T-cell (primary cell): ENCODE data around the gene PARD3. TPM values are rescaled to one million over a fixed set of nuclear protein-coding genes. Genes with fewer than 3 reads are reported as not detected.

Experiments used
- ATAC-seq, 4 experiments: fragments of 200-7000 bp in 3 of 4; fragments of 150-1000 bp in 1 of 4; cut with Tn5 transposase; replicated peaks in 1 of 4; 1 replicate in 3 of 4; 2 replicates in 1 of 4; pipeline ENCODE4 v1.10.0; 2021; ENCODE audit warnings: moderate library complexity in 3 of 4, mild to moderate bottlenecking in 2 of 4, moderate number of reproducible peaks in 1 of 4
- CTCF ChIA-PET, 2 donors: fragments of 300-600 bp; sonication (Branson Sonifier 250); formaldehyde crosslinking; loops; one replicate each; lab custom pipeline; 2022; ENCODE audit warnings: antibody characterized with exemption in 2 of 2; lab: Charles Lee
- POLR2A ChIA-PET, 2 donors: fragments of 300-600 bp; sonication (Branson Sonifier 250); formaldehyde crosslinking; loops; one replicate each; lab custom pipeline; 2022; ENCODE audit warnings: antibody characterized with exemption in 2 of 2; lab: Charles Lee
- DNase-seq, 35 experiments: peaks; one replicate each; pipeline versions ENCODE4 v3.0.0 to v3.0.0-alpha.2; 2013 to 2023
- H3K27ac ChIP-seq: one replicate; pipeline ENCODE4 v1.5.1; 2013; ENCODE audit warnings: low read length
- H3K27me3 ChIP-seq, 2 experiments: replicated peaks in 1 of 2; 1 replicate in 1 of 2; 2 replicates in 1 of 2; pipeline versions ENCODE4 v1.6.1 to v1.7.0; 2013; ENCODE audit warnings: low read length in 1 of 2, mixed read lengths in 1 of 2; ENCODE audit not compliant: control insufficient read depth in 2 of 2, insufficient read depth in 2 of 2; ENCODE audit errors: extremely low read depth in 1 of 2
- H3K36me3 ChIP-seq, 2 donors: 1 replicate in 1 of 2; 2 replicates in 1 of 2; pipeline versions ENCODE4 v1.6.1 to v1.7.0; 2013; ENCODE audit warnings: low read length in 1 of 2; ENCODE audit not compliant: control insufficient read depth in 2 of 2, insufficient read depth in 1 of 2; ENCODE audit errors: extremely low read depth in 1 of 2
- H3K4me1 ChIP-seq, 2 experiments: 1 replicate in 1 of 2; 2 replicates in 1 of 2; pipeline versions ENCODE4 v1.6.1 to v1.7.0; 2013; ENCODE audit warnings: low read length in 2 of 2, mixed read lengths in 1 of 2; ENCODE audit not compliant: insufficient read depth in 2 of 2, control insufficient read depth in 1 of 2; ENCODE audit errors: extremely low read depth in 1 of 2
- H3K4me3 ChIP-seq, 2 donors: 1 replicate in 1 of 2; 2 replicates in 1 of 2; pipeline versions ENCODE4 v1.5.1 to v1.7.0; 2013; ENCODE audit warnings: mild to moderate bottlenecking in 2 of 2, low read length in 1 of 2, moderate library complexity in 1 of 2; ENCODE audit not compliant: control insufficient read depth in 1 of 2; ENCODE audit errors: extremely low read depth in 1 of 2
- H3K9me3 ChIP-seq: 2 replicates; pipeline ENCODE4 v1.7.0; 2013
- H3K27ac Mint-ChIP-seq, 2 donors: one replicate each; pipeline ENCODE4 v1.8.0; 2020 to 2021; ENCODE audit warnings: mild to moderate bottlenecking in 2 of 2, mixed read lengths in 2 of 2
- H3K27me3 Mint-ChIP-seq, 2 donors: one replicate each; pipeline ENCODE4 v1.8.0; 2021 to 2022; ENCODE audit warnings: mixed read lengths in 2 of 2
- H3K36me3 Mint-ChIP-seq: one replicate; pipeline ENCODE4 v1.8.0; 2021; ENCODE audit warnings: mixed read lengths
- H3K4me1 Mint-ChIP-seq, 3 donors: one replicate each; pipeline ENCODE4 v1.8.0; 2020 to 2022; ENCODE audit warnings: mixed read lengths in 3 of 3, mild to moderate bottlenecking in 1 of 3
- H3K4me3 Mint-ChIP-seq, 3 donors: one replicate each; pipeline ENCODE4 v1.8.0; 2020 to 2022; ENCODE audit warnings: mild to moderate bottlenecking in 3 of 3, mixed read lengths in 3 of 3, moderate library complexity in 3 of 3
- H3K9me3 Mint-ChIP-seq, 3 donors: one replicate each; pipeline ENCODE4 v1.8.0; 2020 to 2022; ENCODE audit warnings: mixed read lengths in 3 of 3
- WGBS: methylation state at CpG from one replicate; pipeline ENCODE4 v1.1.5; 2013; ENCODE audit warnings: missing lambda C conversion rate; ENCODE audit not compliant: insufficient coverage; 5-methylcytosine and 5-hydroxymethylcytosine counted together
- total RNA-seq, 35 experiments: library from RNA in 6 of 35; stranded (reverse) in 6 of 35; fragments of 120-200 nt in 1 of 35; gene quantifications; one replicate each; pipeline versions ENCODE4 v1.2.1 to v1.2.4 and lab custom pipeline; 2013 to 2026

PARD3 gene
- total RNA-seq, 5 donors from 2014 or later (not counting 1 experiment from before 2014, with no cell fraction given), result 0.36 to 0.92 (median 0.65) TPM

GRCh38 chr10:34406463-34407323 is 408.4 kb downstream of the PARD3 start:
- Mint-ChIP-seq H3K4me1 (peaks cover 0 to 5% (median 0%) of the 10 kb centered on the region in 3 donors), H3K9me3 (no peaks in the 10 kb centered on the region), H3K4me3 (no peak overlapping the region), H3K27me3 (peaks cover 0 to 4% of the 10 kb centered on the region in 2 donors), H3K27ac (no peak overlapping the region), H3K36me3 (no peaks in the 10 kb centered on the region)
- H3K27ac ChIP-seq, result no peak overlapping the region
- no peaks in the 10 kb centered on the region for H3K27me3 ChIP-seq
- POLR2A ChIA-PET, result no interaction called here
- no peaks in the 10 kb centered on the region for H3K9me3 ChIP-seq
- DNase-seq, result no peak
- no peak overlapping the region for H3K4me3 ChIP-seq
- no peaks in the 10 kb centered on the region for H3K36me3 ChIP-seq
- H3K4me1 ChIP-seq, result peaks cover 0 to 5% of the 10 kb centered on the region in 2 experiments
- WGBS, result 100% methylated on average over 1 of the region's 4 CpGs
- CTCF ChIA-PET, result no interaction called here
- no peak for ATAC-seq

DNA sequence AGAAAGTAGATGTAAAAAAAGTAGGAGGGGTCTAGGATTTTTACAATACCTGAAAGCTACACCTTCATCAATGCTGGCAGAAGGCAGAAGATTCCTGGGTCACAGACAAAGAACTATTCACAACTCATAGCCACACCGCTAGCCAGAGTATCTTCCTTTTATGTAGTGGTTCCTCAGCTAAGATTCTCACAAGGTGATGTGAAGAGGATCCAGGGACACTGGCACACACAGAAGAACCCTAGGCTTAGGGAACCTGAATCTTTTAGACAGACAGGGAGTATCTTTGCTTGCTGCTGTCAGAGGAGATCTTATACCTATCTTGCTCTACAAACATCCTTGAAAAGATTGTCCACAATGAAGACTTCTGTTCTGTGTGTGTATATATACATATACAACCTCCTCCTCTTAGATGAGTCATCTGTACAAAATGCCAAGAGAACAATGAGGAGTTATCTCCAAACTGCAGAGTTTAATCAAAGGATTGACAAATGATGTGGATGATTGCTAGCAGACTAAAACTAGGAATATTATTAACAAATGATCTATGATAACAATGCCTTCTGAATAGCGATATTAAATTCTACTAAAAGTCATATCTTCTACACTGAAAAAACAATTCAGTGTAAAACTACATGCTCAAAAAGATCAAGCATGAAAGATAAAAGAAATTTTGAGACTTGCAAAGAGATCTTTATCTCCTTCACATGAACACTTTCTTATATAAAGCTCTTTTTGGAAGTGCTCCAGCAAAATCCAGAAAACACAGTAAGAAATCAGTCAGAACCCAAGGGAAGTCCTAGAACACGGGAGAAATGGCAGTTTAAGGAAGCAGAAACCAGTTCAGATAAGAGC is 409.3 kb downstream of the PARD3 start:
- Histone ChIP-seq H3K27me3 (no peaks in the 10 kb centered on the region), H3K4me3 (no peak overlapping the region), H3K4me1 (peaks cover 0 to 5% of the 10 kb centered on the region in 2 experiments), H3K9me3 (no peaks in the 10 kb centered on the region), H3K27ac (no peak overlapping the region), H3K36me3 (no peaks in the 10 kb centered on the region)
- DNase-seq (no peak), ATAC-seq (no peak)
- Mint-ChIP-seq H3K4me1 (peaks cover 0 to 5% (median 0%) of the 10 kb centered on the region in 3 donors), H3K36me3 (no peaks in the 10 kb centered on the region), H3K27ac (no peak overlapping the region), H3K4me3 (no peak overlapping the region), H3K9me3 (no peaks in the 10 kb centered on the region), H3K27me3 (peaks cover 0 to 4% of the 10 kb centered on the region in 2 donors)
- ChIA-PET CTCF (no interaction called here), POLR2A (no interaction called here)
- no CpG with 5 or more reads among the region's 3 CpGs for WGBS

- no peaks in the 10 kb centered on the region for H3K36me3 Mint-ChIP-seq
- H3K9me3 Mint-ChIP-seq, result no peaks in the 10 kb centered on the region
- no peak overlapping the region for H3K4me3 Mint-ChIP-seq
- no peaks in the 10 kb centered on the region for H3K36me3 ChIP-seq
- H3K9me3 ChIP-seq, result no peaks in the 10 kb centered on the region
- no peak for ATAC-seq
- ChIA-PET CTCF (interaction anchor here in 1 of 2 donors (0.6 kb wide), 1 partner anchor 45 kb away, joined by 3 read pairs; no protein-coding TSS in a partner anchor), POLR2A (no interaction called here)
- WGBS, result no CpG with 5 or more reads among the region's 4 CpGs
- no peak overlapping the region for H3K27ac ChIP-seq
- H3K4me1 Mint-ChIP-seq, result peaks cover 0 to 5% (median 0%) of the 10 kb centered on the region in 3 donors
- no peak overlapping the region for H3K27ac Mint-ChIP-seq
- peaks cover 0 to 5% of the 10 kb centered on the region in 2 experiments for H3K4me1 ChIP-seq
- H3K27me3 Mint-ChIP-seq, result no peaks in the 10 kb centered on the region
- no peaks in the 10 kb centered on the region for H3K27me3 ChIP-seq
- no peak overlapping the region for H3K4me3 ChIP-seq
- no peak for DNase-seq
Measured at GRCh38 chr10:34403512-34403911, 411.6 kb downstream of the PARD3 start.

- Mint-ChIP-seq H3K4me3 (no peak overlapping the region), H3K9me3 (no peaks in the 10 kb centered on the region), H3K27me3 (no peaks in the 10 kb centered on the region), H3K27ac (no peak overlapping the region), H3K4me1 (no peaks in the 10 kb centered on the region), H3K36me3 (no peaks in the 10 kb centered on the region)
- DNase-seq, result no peak
- H3K27me3 ChIP-seq, result no peaks in the 10 kb centered on the region
- ChIA-PET POLR2A (no interaction called here), CTCF (no interaction called here)
- no peak overlapping the region for H3K4me3 ChIP-seq
- WGBS, result 60% methylated on average over 1 of the region's 3 CpGs
- no peaks in the 10 kb centered on the region for H3K9me3 ChIP-seq
- H3K27ac ChIP-seq, result no peak overlapping the region
- ATAC-seq, result no peak
- no peaks in the 10 kb centered on the region for H3K36me3 ChIP-seq
- H3K4me1 ChIP-seq, result no peaks in the 10 kb centered on the region
Measured at GRCh38 chr10:34400075-34400474, 415.0 kb downstream of the PARD3 start.

- no peak overlapping the region for H3K27ac ChIP-seq
- no peaks in the 10 kb centered on the region for H3K4me1 ChIP-seq
- no peaks in the 10 kb centered on the region for H3K36me3 Mint-ChIP-seq
- no CpG with 5 or more reads among the region's 7 CpGs for WGBS
- H3K27me3 Mint-ChIP-seq, result no peaks in the 10 kb centered on the region
- H3K9me3 Mint-ChIP-seq, result no peaks in the 10 kb centered on the region
- POLR2A ChIA-PET, result no interaction called here
- CTCF ChIA-PET, result no interaction called here
- H3K27ac Mint-ChIP-seq, result no peak overlapping the region
- DNase-seq, result no peak
- H3K4me3 Mint-ChIP-seq, result no peak overlapping the region
- no peak for ATAC-seq
- H3K36me3 ChIP-seq, result no peaks in the 10 kb centered on the region
- H3K27me3 ChIP-seq, result no peaks in the 10 kb centered on the region
- H3K4me1 Mint-ChIP-seq, result no peaks in the 10 kb centered on the region
- H3K9me3 ChIP-seq, result no peaks in the 10 kb centered on the region
- no peak overlapping the region for H3K4me3 ChIP-seq
Measured at GRCh38 chr10:34399013-34399412, 416.1 kb downstream of the PARD3 start.

DNA sequence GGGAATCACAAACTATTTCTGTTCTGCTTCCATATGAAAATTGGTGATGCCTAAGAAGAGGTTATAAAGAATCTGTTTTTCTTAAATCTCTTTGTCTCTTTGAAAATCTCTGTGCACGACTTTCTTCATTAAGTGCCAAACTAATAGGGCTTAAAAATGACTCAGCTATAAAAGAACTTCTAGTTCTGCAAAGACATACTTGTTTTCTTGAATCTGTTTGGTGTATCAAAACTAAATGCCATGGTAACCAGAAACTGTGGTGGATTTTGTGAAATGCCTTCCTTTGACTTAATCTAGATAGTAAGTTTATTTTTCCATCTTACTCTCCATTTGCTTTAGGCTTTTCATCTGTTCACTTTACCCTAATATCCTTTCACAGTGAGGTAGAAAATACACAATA is 417.8 kb downstream of the PARD3 start:
- Mint-ChIP-seq H3K36me3 (no peaks in the 10 kb centered on the region), H3K4me1 (no peaks in the 10 kb centered on the region), H3K27ac (no peak overlapping the region), H3K9me3 (no peaks in the 10 kb centered on the region), H3K4me3 (no peak overlapping the region), H3K27me3 (no peaks in the 10 kb centered on the region)
- POLR2A ChIA-PET, result no interaction called here
- H3K36me3 ChIP-seq, result no peaks in the 10 kb centered on the region
- ATAC-seq (no peak), DNase-seq (no peak)
- no peak overlapping the region for H3K4me3 ChIP-seq
- H3K9me3 ChIP-seq, result no peaks in the 10 kb centered on the region
- no peak overlapping the region for H3K27ac ChIP-seq
- no peaks in the 10 kb centered on the region for H3K4me1 ChIP-seq
- WGBS, result no CpG with 5 or more reads among the region's 1 CpG
- no peaks in the 10 kb centered on the region for H3K27me3 ChIP-seq
- CTCF ChIA-PET, result no interaction called here
